ENCODE data around the gene HTR6.

Gene HTR6

GRCh38 chr1:19728413-19729145 lies 63.9 kb downstream of the HTR6 start:
- no peak for DNase-seq

- no peak for DNase-seq
These were observed 65.6 kb downstream of the HTR6 start for GRCh38 chr1:19730232-19730631.

Measured in activated T-cell treated with anti-CD3 and anti-CD28 coated beads for 4 hours (primary cell).